Purkinje cell (primary cell): ENCODE measurements around the gene RAB11B. TPM values are rescaled to one million over a fixed set of nuclear protein-coding genes. Genes with fewer than 3 reads are reported as not detected.

ENCODE experiments used
- polyA plus RNA-seq: library from polyadenylated mRNA; unstranded; fragments of >200 nt; fragmentation: Nextera tagmentation; gene quantifications from 2 replicates; pipeline ENCODE4 v1.2.1, GENCODE V29; 2014

Gene RAB11B
- 40.3 and 43.4 TPM in 2 replicates for polyA plus RNA-seq

GRCh38 chr19:8389891-8390616, at the start of gene RAB11B:
Gene RAB11B (plus strand): TSS chr19:8390360. CDS start chr19:8390417, 57 bp downstream.

GRCh38 chr19:8342684-8343482, 47.3 kb upstream of the RAB11B start, which contains the start of gene KANK3:
Gene KANK3 (minus strand): TSS chr19:8343262. CDS start chr19:8337828, 5,434 bp downstream.

GRCh38 chr19:8363803-8364771, 26.1 kb upstream of the RAB11B start, which contains the start of gene ANGPTL4:
Gene ANGPTL4 (plus strand): TSS chr19:8364155. CDS start chr19:8364322, 167 bp downstream.

GRCh38 chr19:8412783-8413628, 22.8 kb downstream of the RAB11B start, which contains the start of gene MARCHF2:
Gene MARCHF2 (plus strand): TSS chr19:8413305. CDS start chr19:8421841, 8,536 bp downstream.

GRCh38 chr19:8444677-8445487, 54.7 kb downstream of the RAB11B start, which contains the start of gene HNRNPM:
Gene HNRNPM (plus strand): TSS chr19:8444975. CDS start chr19:8444999, 24 bp downstream.

Other genes with a start within 250 kb of the RAB11B start
- gene FBN3, start 240.8 kb upstream of the RAB11B start, polyA plus RNA-seq, result not detected in 2 replicates
- 1.3 and 3.1 TPM in 2 replicates for gene CERS4, start 181.0 kb upstream of the RAB11B start, polyA plus RNA-seq
- 16.1 and 22.6 TPM in 2 replicates for gene CD320, start 82.0 kb upstream of the RAB11B start, polyA plus RNA-seq
- gene NDUFA7, start 69.0 kb upstream of the RAB11B start, polyA plus RNA-seq, result 393 and 475 TPM in 2 replicates
- 731 and 808 TPM in 2 replicates for gene RPS28, start 68.9 kb upstream of the RAB11B start, polyA plus RNA-seq
- gene KANK3, start 47.1 kb upstream of the RAB11B start, polyA plus RNA-seq, result not detected in 2 replicates
- gene ANGPTL4, start 26.2 kb upstream of the RAB11B start, polyA plus RNA-seq, result 1.8 TPM in 1 of 2 replicates, not detected in the other
- gene MARCHF2, start 22.9 kb downstream of the RAB11B start, polyA plus RNA-seq, result 8.4 and 12.8 TPM in 2 replicates
- gene HNRNPM, start 54.6 kb downstream of the RAB11B start, polyA plus RNA-seq, result 13.6 and 16.2 TPM in 2 replicates
- not detected in 2 replicates for gene PRAM1, start 112.3 kb downstream of the RAB11B start, polyA plus RNA-seq
- gene ZNF414, start 123.8 kb downstream of the RAB11B start, polyA plus RNA-seq, result 0.31 TPM in 1 of 2 replicates, not detected in the other
- gene MYO1F, start 187.1 kb downstream of the RAB11B start, polyA plus RNA-seq, result 0.29 and 1.5 TPM in 2 replicates
- 0.17 TPM in 1 of 2 replicates, not detected in the other for gene ADAMTS10, start 220.4 kb downstream of the RAB11B start, polyA plus RNA-seq
- gene NFILZ, start 240.3 kb downstream of the RAB11B start, polyA plus RNA-seq, result not detected in 2 replicates